ENCODE measurements around the gene ARHGAP10. TPM values are rescaled to one million over a fixed set of nuclear protein-coding genes. Genes with fewer than 3 reads are reported as not detected.

ARHGAP10 gene
- total RNA-seq, 1 donor from 2014 or later: 25.5 TPM

DNA sequence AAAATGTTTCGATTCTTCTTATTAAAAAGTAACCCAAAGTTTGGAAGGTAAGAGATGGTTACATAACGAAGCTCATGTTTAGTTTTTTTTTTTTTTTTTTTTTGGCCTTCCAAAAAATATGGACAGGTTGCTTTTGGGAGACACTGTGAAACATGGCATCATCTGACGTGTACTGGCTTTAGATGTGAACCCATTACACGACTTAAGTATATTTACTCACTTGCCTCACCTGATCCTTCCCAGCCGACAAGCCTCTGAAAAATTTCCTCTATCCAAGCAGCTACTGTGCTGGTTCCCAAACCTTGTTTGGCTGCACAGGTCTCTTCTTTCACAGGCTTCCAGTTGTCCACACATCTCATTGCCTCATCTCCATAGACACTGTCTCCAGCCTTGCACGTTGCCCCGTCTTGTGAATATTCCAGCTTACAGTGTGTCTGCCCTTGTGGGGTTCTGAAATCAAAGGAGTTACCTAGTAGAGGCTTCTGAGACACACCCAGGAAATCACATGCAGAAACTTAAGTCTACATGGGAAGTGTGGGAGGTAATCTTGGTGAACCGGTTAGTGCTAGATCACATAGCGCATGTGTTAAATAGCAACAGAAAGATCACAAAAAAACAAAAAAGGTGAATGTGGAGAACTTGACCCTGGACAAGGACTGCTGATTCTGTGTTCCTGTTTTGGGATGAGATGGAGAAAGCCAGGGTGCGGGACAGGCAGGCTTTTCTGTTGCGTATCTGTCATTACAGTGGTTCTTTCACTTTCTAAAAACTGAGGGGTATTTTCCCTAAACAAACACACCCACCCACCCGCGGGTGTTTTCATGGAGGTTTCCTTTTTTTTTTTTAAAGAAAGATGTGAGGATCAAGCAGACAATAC, 328.6 kb downstream of the ARHGAP10 start:
- H3K4me1 Mint-ChIP-seq (ENCODE audit: unreplicated experiment): peaks cover 47% of the 10 kb centered on the region
- DNase-seq (ENCODE audit: extremely low spot score, unreplicated experiment): no peak
- H3K27ac Mint-ChIP-seq: peak overlapping the region; percentile 90
- H3K9me3 Mint-ChIP-seq: peaks cover 4% of the 10 kb centered on the region
- H3K4me3 Mint-ChIP-seq: peak overlapping the region; percentile 77
- H3K27me3 Mint-ChIP-seq: no peaks in the 10 kb centered on the region
- H3K36me3 Mint-ChIP-seq: peaks cover 13% of the 10 kb centered on the region
- TF ChIP-seq, protein P1, sequence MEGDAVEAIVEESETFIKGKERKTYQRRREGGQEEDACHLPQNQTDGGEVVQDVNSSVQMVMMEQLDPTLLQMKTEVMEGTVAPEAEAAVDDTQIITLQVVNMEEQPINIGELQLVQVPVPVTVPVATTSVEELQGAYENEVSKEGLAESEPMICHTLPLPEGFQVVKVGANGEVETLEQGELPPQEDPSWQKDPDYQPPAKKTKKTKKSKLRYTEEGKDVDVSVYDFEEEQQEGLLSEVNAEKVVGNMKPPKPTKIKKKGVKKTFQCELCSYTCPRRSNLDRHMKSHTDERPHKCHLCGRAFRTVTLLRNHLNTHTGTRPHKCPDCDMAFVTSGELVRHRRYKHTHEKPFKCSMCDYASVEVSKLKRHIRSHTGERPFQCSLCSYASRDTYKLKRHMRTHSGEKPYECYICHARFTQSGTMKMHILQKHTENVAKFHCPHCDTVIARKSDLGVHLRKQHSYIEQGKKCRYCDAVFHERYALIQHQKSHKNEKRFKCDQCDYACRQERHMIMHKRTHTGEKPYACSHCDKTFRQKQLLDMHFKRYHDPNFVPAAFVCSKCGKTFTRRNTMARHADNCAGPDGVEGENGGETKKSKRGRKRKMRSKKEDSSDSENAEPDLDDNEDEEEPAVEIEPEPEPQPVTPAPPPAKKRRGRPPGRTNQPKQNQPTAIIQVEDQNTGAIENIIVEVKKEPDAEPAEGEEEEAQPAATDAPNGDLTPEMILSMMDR (conservative IDR thresholded peaks at IDR 0.05): no peak

DNA sequence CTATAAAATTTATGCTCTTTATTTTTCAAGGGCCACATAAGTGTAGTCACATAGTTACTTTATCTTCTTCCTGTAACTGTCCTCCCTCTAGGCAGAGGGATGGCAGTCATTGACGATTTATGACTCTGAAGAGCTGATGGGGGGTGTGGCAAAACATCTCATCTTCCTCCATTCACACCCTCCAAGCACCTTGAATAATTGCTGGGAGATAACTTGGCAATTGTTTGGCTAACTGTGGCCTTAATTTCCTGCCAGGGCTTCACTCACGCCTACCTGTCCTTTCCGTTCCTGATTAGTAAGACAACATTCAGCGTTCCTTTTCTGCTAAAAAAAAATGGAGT, 329.2 kb downstream of the ARHGAP10 start:
- H3K9me3 Mint-ChIP-seq: peaks cover 4% of the 10 kb centered on the region
- H3K27me3 Mint-ChIP-seq: no peaks in the 10 kb centered on the region
- no peak for DNase-seq (ENCODE audit: extremely low spot score, unreplicated experiment)
- H3K4me3 Mint-ChIP-seq: peak overlapping the region; percentile 64
- H3K4me1 Mint-ChIP-seq (ENCODE audit: unreplicated experiment): peaks cover 47% of the 10 kb centered on the region
- TF ChIP-seq, protein P1 (conservative IDR thresholded peaks at IDR 0.05): no peak
- H3K27ac Mint-ChIP-seq: peak overlapping the region; percentile 90
- peaks cover 19% of the 10 kb centered on the region for H3K36me3 Mint-ChIP-seq

DNA sequence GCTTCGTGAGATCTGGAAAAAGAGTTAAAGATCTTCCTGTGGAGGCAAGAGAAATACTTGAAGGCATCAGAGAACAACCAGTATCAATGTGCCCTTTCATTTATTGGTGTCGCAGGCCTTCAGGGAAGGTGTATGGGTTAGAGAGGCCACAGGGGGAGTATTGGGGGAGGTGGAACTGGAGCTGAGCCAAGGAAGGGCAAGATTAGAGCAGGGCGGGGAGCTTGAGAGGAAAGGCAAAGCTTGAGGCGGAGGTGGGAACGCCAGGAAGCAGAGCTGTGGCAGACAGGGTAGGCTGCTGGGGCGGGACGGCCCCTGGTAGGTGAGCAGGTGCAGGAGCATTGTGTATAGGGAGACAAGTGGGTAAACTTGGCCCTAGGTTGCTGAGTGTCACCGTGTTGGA, 329.9 kb downstream of the ARHGAP10 start:
- Mint-ChIP-seq H3K36me3 (peaks cover 20% of the 10 kb centered on the region), H3K27ac (peak overlapping the region; percentile 90), H3K9me3 (peaks cover 4% of the 10 kb centered on the region), H3K4me3 (peak overlapping the region; percentile 16), H3K27me3 (no peaks in the 10 kb centered on the region), H3K4me1 (ENCODE audit: unreplicated experiment) (peaks cover 43% of the 10 kb centered on the region)
- TF ChIP-seq, protein P1 (conservative IDR thresholded peaks at IDR 0.05): no peak
- no peak for DNase-seq (ENCODE audit: extremely low spot score, unreplicated experiment)

DNA sequence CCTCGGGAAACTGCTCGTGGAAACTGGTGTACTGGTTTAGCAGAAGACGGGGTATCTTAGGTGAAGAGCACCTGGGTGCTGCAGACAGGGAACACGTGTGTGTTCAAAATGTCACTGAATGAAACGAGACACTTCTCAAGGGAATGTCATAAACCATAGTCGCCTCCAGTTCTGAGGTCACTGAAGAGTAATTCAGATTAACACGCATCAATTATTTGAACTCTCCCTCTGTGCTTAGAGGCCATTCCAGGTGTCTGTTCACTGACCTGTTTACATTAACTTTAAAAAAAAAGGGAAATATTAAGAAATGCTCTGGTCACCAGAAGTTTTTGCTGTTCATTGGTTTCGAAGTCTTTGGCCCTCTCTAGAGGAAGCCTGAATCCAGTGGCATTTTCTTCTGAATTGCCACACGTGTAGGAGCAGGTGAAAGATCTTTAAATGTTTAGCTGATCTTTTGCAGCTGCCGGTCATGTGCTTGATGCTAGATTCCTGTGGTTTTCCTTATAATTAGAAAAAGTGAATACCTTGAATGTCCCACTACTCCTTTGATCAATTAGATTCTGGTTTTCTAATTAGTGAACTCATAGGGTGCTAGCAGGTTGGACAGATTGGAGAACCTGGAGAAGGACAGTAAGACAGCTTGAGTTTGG, 330.5 kb downstream of the ARHGAP10 start:
- Mint-ChIP-seq H3K36me3 (peaks cover 18% of the 10 kb centered on the region), H3K9me3 (peaks cover 4% of the 10 kb centered on the region), H3K4me1 (ENCODE audit: unreplicated experiment) (peaks cover 43% of the 10 kb centered on the region), H3K27me3 (no peaks in the 10 kb centered on the region), H3K4me3 (no peak overlapping the region), H3K27ac (peak overlapping the region; percentile 90)
- no peak for DNase-seq (ENCODE audit: extremely low spot score, unreplicated experiment)
- TF ChIP-seq, protein P1 (conservative IDR thresholded peaks at IDR 0.05): no peak

DNA sequence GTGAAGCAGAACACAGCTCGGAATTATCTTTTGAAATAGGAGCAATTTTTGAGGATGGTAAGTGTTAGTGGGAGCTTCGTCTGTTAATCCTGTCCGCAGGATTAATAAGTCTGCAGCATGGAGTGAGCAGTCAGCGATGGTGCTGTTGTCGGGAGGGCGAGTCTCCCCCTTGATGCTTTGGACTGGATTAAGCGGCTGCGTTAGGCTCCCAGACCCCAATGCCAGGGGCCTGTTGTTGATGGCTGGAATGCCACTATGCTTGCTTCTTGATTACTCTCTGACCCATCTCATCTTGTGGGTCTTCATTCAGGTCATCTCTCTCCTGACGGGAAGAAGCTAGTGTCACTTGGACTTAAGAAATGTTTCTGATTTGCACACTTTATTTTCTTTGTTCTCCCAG, 332.6 kb downstream of the ARHGAP10 start:
- TF ChIP-seq, protein P1 (conservative IDR thresholded peaks at IDR 0.05): no peak
- DNase-seq (ENCODE audit: extremely low spot score, unreplicated experiment): no peak
- no peak overlapping the region for H3K4me3 Mint-ChIP-seq
- H3K9me3 Mint-ChIP-seq: peaks cover 4% of the 10 kb centered on the region
- peaks cover 19% of the 10 kb centered on the region for H3K36me3 Mint-ChIP-seq
- no peak overlapping the region for H3K27ac Mint-ChIP-seq
- no peaks in the 10 kb centered on the region for H3K27me3 Mint-ChIP-seq
- peaks cover 35% of the 10 kb centered on the region for H3K4me1 Mint-ChIP-seq (ENCODE audit: unreplicated experiment)
